Mesothelial cell of epicardium (in vitro differentiated cells): ENCODE results near the gene ANGEL1. TPM values are rescaled to one million over a fixed set of nuclear protein-coding genes. Genes with fewer than 3 reads are reported as not detected.

Experiments used
- DNase-seq, 2 experiments: peaks; one replicate each; pipeline ENCODE4 v3.0.0; 2021; ENCODE audit warnings: low spot score in 2 of 2; ENCODE audit not compliant: unreplicated experiment in 2 of 2
- H3K27ac Mint-ChIP-seq: 2 replicates; pipeline ENCODE4 v1.8.0; 2021; ENCODE audit warnings: mixed read lengths
- H3K27me3 Mint-ChIP-seq: 2 replicates; pipeline ENCODE4 v1.8.0; 2021; ENCODE audit warnings: low read depth, mixed read lengths
- H3K36me3 Mint-ChIP-seq: 2 replicates; pipeline ENCODE4 v1.8.0; 2021; ENCODE audit warnings: mixed read lengths
- H3K4me1 Mint-ChIP-seq: 2 replicates; pipeline ENCODE4 v1.8.0; 2021; ENCODE audit warnings: mixed read lengths
- H3K4me3 Mint-ChIP-seq: 2 replicates; pipeline ENCODE4 v1.8.0; 2021; ENCODE audit warnings: mild to moderate bottlenecking, moderate library complexity, mixed read lengths
- H3K9me3 Mint-ChIP-seq: 2 replicates; pipeline ENCODE4 v1.8.0; 2021; ENCODE audit warnings: mixed read lengths
- CTCF ChIP-seq: fragments of 200-600 bp; sonication (generic); IDR thresholded peaks from one replicate; pipeline ENCODE4 v1.5.0; 2021; ENCODE audit warnings: antibody characterized with exemption; ENCODE audit not compliant: unreplicated experiment
- total RNA-seq: library from RNA; stranded (reverse); gene quantifications from 3 replicates; pipeline ENCODE4 v1.2.1, GENCODE V29; 2021

Gene ANGEL1
- total RNA-seq, 1 donor from 2014 or later = 39.4 TPM

GRCh38 chr14:76846331-76847047 is 33.8 kb upstream of the ANGEL1 start:
- DNase-seq = no peak
- no peak overlapping the region for H3K4me3 Mint-ChIP-seq
- no peaks in the 10 kb centered on the region for H3K4me1 Mint-ChIP-seq
- H3K27ac Mint-ChIP-seq = no peak overlapping the region
- peaks cover 27% of the 10 kb centered on the region for H3K27me3 Mint-ChIP-seq
- TF ChIP-seq CTCF = no peak
- H3K9me3 Mint-ChIP-seq = no peaks in the 10 kb centered on the region
- H3K36me3 Mint-ChIP-seq = no peaks in the 10 kb centered on the region

- H3K4me3 Mint-ChIP-seq = no peak overlapping the region
- no peak for DNase-seq
- H3K27me3 Mint-ChIP-seq = peaks cover 35% of the 10 kb centered on the region
- no peaks in the 10 kb centered on the region for H3K9me3 Mint-ChIP-seq
- no peaks in the 10 kb centered on the region for H3K4me1 Mint-ChIP-seq
- no peaks in the 10 kb centered on the region for H3K36me3 Mint-ChIP-seq
- H3K27ac Mint-ChIP-seq = no peak overlapping the region
- no peak for TF ChIP-seq CTCF
These were observed 31.5 kb upstream of the ANGEL1 start for GRCh38 chr14:76844223-76844622.

GRCh38 chr14:76842414-76842813 is 29.7 kb upstream of the ANGEL1 start:
- Mint-ChIP-seq H3K9me3 (peaks cover 10% of the 10 kb centered on the region), H3K36me3 (no peaks in the 10 kb centered on the region), H3K4me1 (no peaks in the 10 kb centered on the region), H3K27ac (no peak overlapping the region), H3K4me3 (no peak overlapping the region), H3K27me3 (peaks cover 51% of the 10 kb centered on the region)
- DNase-seq = no peak
- TF ChIP-seq CTCF = no peak

- H3K36me3 Mint-ChIP-seq = no peaks in the 10 kb centered on the region
- peaks cover 30% of the 10 kb centered on the region for H3K27me3 Mint-ChIP-seq
- H3K9me3 Mint-ChIP-seq = peaks cover 10% of the 10 kb centered on the region
- H3K4me1 Mint-ChIP-seq = peaks cover 8% of the 10 kb centered on the region
- H3K27ac Mint-ChIP-seq = no peak overlapping the region
- no peak overlapping the region for H3K4me3 Mint-ChIP-seq
- no peak for TF ChIP-seq CTCF
- no peak for DNase-seq
These were observed 24.8 kb upstream of the ANGEL1 start for GRCh38 chr14:76837524-76837923.

- Mint-ChIP-seq H3K4me1 (peaks cover 8% of the 10 kb centered on the region), H3K27me3 (peaks cover 28% of the 10 kb centered on the region), H3K36me3 (no peaks in the 10 kb centered on the region), H3K4me3 (no peak overlapping the region), H3K9me3 (peaks cover 15% of the 10 kb centered on the region), H3K27ac (no peak overlapping the region)
- no peak for DNase-seq
- no peak for TF ChIP-seq CTCF
These were observed 23.4 kb upstream of the ANGEL1 start for GRCh38 chr14:76836029-76836630.
